Bone marrow (tissue), 2 donors: ENCODE measurements around the gene PPP6R2.

Experiments
- DNase-seq, 2 donors: peaks; one replicate each; lab custom pipeline; 2025; lab: John Stamatoyannopoulos, UW

Gene PPP6R2

GRCh38 chr22:50342651-50343540 lies at the start of gene PPP6R2:
PPP6R2 (plus strand) TSS chr22:50343327; CDS start chr22:50393909, 50,582 bp downstream.
- peak in 1 of 2 donors; percentile 70 for DNase-seq

- peak in 1 of 2 donors; percentile 24 for DNase-seq
Measured at GRCh38 chr22:50293441-50294318, 49.4 kb upstream of the PPP6R2 start.

GRCh38 chr22:50294319-50294656 lies 48.8 kb upstream of the PPP6R2 start:
- peak in 1 of 2 donors; percentile 13 for DNase-seq

GRCh38 chr22:50296658-50297490 lies 46.3 kb upstream of the PPP6R2 start:
- no peak for DNase-seq

GRCh38 chr22:50297510-50298265 lies 45.4 kb upstream of the PPP6R2 start:
- no peak for DNase-seq

GRCh38 chr22:50298266-50298637 lies 44.9 kb upstream of the PPP6R2 start:
- DNase-seq = no peak

GRCh38 chr22:50298937-50299784 lies 44.0 kb upstream of the PPP6R2 start:
- DNase-seq = no peak

- no peak for DNase-seq
Measured at GRCh38 chr22:50299785-50300619, 43.1 kb upstream of the PPP6R2 start.

GRCh38 chr22:50300620-50301257 lies 42.4 kb upstream of the PPP6R2 start:
- DNase-seq = no peak

GRCh38 chr22:50301581-50301991 lies 41.5 kb upstream of the PPP6R2 start:
- no peak for DNase-seq

- peak in 1 of 2 donors; percentile 23 for DNase-seq
Measured at GRCh38 chr22:50302041-50302541, 41.0 kb upstream of the PPP6R2 start.

- DNase-seq = no peak
Measured at GRCh38 chr22:50302564-50302963, 40.6 kb upstream of the PPP6R2 start.

- DNase-seq = peak in 1 of 2 donors; percentile 53
Measured at GRCh38 chr22:50303515-50303847, 39.6 kb upstream of the PPP6R2 start.

GRCh38 chr22:50303848-50304527 lies 39.1 kb upstream of the PPP6R2 start:
- DNase-seq = peak in 1 of 2 donors; percentile 62

- DNase-seq = no peak
Measured at GRCh38 chr22:50304528-50305392, 38.4 kb upstream of the PPP6R2 start.

GRCh38 chr22:50305393-50305922 lies 37.7 kb upstream of the PPP6R2 start:
- DNase-seq = no peak
